Neural cell (in vitro differentiated cells): ENCODE measurements around the gene UBA1.

ENCODE experiments used
- EP300 ChIP-seq: fragments of 450-650 bp; conservative IDR thresholded peaks from 2 replicates; pipeline ENCODE4 v1.6.1; 2014; ENCODE audit warnings: antibody characterized with exemption, mild to moderate bottlenecking, moderate library complexity; ENCODE audit not compliant: poor library complexity, severe bottlenecking
- EZH2 ChIP-seq: fragments of 200-600, 300-800 bp; shearing (Covaris generic), sonication (generic); IDR thresholded peaks from 2 replicates; pipeline ENCODE4 v1.6.1; 2014; ENCODE audit warnings: antibody characterized with exemption, low read length, borderline replicate concordance, mild to moderate bottlenecking; ENCODE audit not compliant: insufficient read depth, poor library complexity, severe bottlenecking
- MXI1 ChIP-seq: fragments of 450-650 bp; conservative IDR thresholded peaks from 2 replicates; pipeline ENCODE4 v1.6.1; 2014; ENCODE audit warnings: antibody characterized with exemption, mild to moderate bottlenecking; ENCODE audit not compliant: poor library complexity, severe bottlenecking
- POLR2AphosphoS5 ChIP-seq: IDR thresholded peaks from 2 replicates; pipeline ENCODE4 v1.6.1; 2012
- RAD21 ChIP-seq: fragments of 450-650 bp; conservative IDR thresholded peaks from 2 replicates; pipeline ENCODE4 v1.6.1; 2014; ENCODE audit warnings: antibody characterized with exemption, mild to moderate bottlenecking, moderate library complexity
- REST ChIP-seq: IDR thresholded peaks from 2 replicates; pipeline ENCODE4 v1.6.1; 2012; ENCODE audit warnings: borderline replicate concordance
- SMC3 ChIP-seq: fragments of 450-650 bp; conservative IDR thresholded peaks from 2 replicates; pipeline ENCODE4 v1.6.1; 2014; ENCODE audit warnings: antibody characterized with exemption, mild to moderate bottlenecking, moderate library complexity; ENCODE audit not compliant: poor library complexity
- TAF1 ChIP-seq: IDR thresholded peaks from 2 replicates; pipeline ENCODE4 v1.6.1; 2012; ENCODE audit warnings: low read depth
- TF ChIP-seq, protein P1 (sequence below): fragments of 450-650 bp; IDR thresholded peaks from 2 replicates; pipeline ENCODE4 v1.5.1; 2014; ENCODE audit warnings: antibody characterized with exemption, mild to moderate bottlenecking, moderate library complexity; ENCODE audit not compliant: poor library complexity, severe bottlenecking

DNA sequence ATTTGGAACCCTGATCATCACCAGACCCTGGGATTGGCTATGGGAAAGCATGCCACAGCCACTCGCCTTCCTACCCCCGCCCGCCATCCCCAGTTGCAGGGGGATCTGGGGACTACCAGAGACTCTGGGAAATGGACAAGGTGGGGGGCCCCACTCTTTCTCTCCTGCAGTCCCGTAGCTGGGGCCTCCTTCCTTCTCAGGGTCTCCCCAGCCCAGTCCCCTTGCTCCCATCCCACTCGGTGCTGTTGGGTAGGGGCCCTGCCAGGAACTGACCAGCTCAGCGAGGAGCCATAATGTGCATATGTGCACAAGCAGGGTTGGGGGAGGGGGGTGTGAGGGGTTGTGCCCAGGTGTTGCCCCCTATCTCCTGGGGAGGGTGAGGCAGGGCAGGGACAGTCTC is 35.8 kb downstream of the UBA1 start:
- TF ChIP-seq, protein P1, sequence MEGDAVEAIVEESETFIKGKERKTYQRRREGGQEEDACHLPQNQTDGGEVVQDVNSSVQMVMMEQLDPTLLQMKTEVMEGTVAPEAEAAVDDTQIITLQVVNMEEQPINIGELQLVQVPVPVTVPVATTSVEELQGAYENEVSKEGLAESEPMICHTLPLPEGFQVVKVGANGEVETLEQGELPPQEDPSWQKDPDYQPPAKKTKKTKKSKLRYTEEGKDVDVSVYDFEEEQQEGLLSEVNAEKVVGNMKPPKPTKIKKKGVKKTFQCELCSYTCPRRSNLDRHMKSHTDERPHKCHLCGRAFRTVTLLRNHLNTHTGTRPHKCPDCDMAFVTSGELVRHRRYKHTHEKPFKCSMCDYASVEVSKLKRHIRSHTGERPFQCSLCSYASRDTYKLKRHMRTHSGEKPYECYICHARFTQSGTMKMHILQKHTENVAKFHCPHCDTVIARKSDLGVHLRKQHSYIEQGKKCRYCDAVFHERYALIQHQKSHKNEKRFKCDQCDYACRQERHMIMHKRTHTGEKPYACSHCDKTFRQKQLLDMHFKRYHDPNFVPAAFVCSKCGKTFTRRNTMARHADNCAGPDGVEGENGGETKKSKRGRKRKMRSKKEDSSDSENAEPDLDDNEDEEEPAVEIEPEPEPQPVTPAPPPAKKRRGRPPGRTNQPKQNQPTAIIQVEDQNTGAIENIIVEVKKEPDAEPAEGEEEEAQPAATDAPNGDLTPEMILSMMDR: no peak
- TF ChIP-seq EP300 (no peak), RAD21 (no peak), POLR2AphosphoS5 (no peak), EZH2 (no peak), SMC3 (no peak), MXI1 (no peak), TAF1 (no peak), REST (no peak)
